Hematopoietic multipotent progenitor cell treated with erythropoietin and hydrocortisone succinate and interleukin-3 and kit ligand, for 4 days (in vitro differentiated cells): ENCODE data around the gene ZFPM1.

Source experiments
- DNase-seq: peaks from one replicate; pipeline ENCODE4 v3.0.0-alpha.2; 2015

Gene ZFPM1

DNA sequence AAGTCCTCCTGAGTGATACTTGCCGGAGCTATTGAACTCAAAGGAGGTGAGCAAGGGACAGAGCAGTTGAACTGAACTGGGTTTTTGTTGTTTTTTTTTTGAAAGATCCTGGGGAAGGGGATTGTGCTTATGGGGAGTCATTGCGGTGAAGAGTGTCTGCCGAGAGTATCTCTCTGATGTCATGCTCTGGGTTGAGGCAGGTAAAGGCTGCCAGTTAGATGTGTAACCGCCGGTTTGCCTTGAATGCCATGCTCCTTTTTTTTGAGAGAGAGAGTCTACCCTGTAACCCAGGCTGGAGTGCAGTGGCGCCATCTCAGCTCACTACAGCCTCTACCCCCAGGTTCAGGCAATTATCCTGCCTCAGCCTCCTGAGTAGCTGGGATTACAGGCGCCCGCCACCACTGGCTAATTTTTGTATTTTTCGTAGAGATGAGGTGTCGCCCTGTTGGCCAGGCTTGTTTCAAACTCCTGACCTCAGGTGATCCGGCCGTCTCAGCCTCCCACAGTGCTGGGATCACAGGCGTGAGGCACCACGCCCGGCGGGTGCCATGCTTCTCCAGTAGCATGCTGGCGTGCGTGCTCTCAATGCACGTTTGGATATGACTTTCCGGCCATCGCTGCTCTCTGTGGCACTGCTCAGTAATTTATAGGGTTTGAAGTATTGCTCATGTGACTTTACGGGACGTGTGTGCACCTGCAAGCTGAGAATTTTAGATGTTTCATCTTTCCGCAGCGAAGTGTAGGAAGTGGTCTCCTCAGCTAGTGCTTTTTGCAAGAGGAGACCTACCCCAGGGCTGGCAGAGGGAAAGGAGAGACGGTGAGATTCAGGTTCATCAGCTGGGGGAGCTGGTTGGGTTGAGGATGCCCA lies 125.6 kb downstream of the ZFPM1 start:
- no peak for DNase-seq

DNA sequence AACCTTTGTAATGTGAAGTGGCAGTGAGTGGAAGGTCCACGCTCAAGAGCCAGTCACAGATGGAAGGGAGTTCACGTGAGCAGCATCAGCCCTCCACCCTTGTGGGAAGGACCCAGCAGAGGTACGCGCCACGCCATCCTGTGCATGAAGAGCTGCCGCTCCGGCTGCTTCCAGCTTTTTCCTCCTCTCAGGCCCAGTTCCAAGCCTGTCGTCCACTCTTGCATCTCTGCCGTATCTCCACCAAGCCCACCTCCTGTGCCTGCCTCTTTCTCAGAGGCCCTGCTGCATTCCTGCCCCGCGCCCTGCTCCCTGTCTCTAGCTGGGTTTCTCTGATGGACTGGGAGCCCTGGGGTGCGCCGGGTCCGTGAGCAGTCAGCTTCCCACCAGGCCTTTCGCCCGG lies 127.3 kb downstream of the ZFPM1 start:
- DNase-seq: no peak

DNA sequence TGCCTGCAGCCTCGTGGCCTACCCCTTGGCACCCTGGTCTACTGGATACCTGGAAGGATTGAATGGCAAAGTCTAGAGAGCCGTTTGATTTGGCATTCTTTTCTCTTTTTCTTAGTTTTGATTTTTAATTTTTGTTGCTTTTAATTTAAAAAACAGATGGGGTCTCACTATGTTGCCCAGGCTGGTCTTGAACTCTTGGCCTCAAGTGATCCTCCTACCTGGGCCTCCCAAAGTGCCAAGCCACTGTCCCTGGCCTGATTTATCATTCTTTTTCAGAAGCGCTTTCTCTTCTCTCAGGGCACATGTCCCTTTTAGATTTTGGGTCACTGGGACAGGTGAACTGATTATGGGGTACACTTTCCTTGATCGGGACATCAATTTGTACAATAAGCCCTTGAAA lies 128.0 kb downstream of the ZFPM1 start:
- no peak for DNase-seq

DNA sequence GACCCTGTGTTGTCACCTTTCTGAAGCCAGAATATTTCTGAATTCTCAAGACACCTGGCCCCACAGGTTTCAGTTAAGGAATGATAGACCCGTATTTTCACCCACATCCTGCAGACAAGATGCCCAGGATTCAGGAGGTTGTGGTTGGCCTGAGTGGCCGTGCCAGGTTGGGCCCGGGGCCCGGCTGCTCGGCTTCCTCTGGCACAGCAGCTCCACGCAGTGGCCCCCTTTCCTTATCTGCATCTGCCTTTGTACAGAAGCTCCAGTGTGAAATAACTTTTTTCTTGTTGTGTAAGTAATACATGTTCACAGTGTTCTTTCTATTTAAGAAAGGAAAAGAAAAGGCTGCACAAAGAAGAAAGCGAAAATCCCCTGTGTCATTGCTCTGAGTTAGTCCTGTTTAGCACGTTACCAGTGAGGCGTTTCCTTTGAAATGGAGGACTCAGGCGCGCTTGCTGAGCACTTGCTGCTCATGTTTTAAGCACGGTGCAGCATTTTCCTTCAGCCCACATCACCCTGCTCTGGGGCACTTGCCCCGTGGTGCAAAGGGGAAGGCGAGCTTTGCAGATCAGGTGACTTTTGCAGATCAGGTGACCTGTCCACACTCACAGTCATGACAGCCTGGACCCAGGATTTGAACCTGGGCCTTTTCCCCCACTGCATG lies 130.0 kb downstream of the ZFPM1 start:
- DNase-seq: no peak

DNA sequence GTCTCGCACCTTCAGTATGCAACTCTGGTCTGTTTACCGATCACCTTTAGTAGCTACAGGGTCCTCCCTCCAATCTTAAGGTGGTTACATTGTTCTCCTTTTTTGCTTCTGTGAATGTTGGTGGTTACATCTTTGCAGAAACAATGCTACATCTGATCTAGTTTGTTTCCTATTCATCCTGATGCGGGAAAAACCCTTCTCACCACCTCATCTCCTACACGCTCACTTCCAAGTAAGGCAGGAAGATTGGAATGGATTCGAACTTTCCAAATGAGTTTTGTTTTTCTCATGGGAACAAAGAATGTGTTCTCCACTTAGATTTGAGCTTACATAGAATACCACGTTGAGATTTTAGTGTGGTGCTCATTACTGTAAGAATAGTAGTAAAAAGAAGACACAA lies 131.6 kb downstream of the ZFPM1 start:
- DNase-seq: no peak

DNA sequence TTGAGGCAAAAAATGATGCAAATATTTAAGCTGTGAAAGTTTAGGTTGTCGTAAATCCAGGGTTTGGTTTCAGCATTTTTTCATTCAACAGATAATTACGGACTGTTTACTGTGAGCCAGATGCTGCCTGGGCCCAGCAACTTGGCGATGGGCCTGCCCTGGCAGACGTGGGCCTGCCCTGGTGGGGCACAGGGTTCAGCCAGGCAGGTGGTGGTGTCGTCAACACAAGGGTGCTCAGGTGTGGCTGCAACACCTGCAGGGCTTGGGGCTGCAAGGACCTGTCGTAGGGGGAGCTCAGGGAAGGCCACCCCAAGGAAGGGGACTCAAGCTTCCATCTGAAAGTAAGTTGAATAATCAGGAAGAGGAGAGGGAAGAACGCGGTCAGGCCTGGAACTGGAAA lies 132.2 kb downstream of the ZFPM1 start:
- no peak for DNase-seq

GRCh38 chr16:88585927-88586581 lies 133.0 kb downstream of the ZFPM1 start:
- DNase-seq: no peak
